OCI-LY7 (cell line): ENCODE measurements around the gene RAB24.

ENCODE experiments used
- CTCF ChIP-seq: fragments of 200-600 bp; sonication (generic); conservative IDR thresholded peaks from 2 replicates; pipeline ENCODE4 v1.5.1; 2014; ENCODE audit warnings: mild to moderate bottlenecking, antibody characterized with exemption, low read length, moderate library complexity, mixed read lengths
- EZH2phosphoT487 ChIP-seq: fragments of 200-600 bp; sonication (generic); IDR thresholded peaks from 2 replicates; pipeline ENCODE4 v1.6.1; 2018; ENCODE audit warnings: low read depth, borderline replicate concordance, mild to moderate bottlenecking, mixed run types, antibody characterized with exemption, low read length, moderate library complexity, mixed read lengths

DNA sequence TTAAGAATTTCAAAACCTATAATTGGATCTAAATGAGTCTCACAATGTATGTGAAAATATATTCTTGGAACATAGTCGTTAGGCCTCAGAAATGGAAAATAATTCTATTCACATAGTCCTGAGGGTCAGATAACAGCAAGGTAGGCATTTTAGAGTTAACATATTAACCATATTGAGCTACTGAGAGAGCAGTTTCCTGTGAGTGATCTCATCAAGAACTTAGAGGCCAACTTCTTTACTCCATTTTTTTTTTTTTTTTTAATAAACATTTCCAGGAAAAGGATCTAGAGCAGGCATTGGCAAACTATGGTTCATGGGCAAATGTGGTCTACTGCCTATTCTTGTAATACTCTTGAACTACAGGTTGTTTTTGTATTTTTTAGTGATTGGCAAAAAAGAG lies 26.6 kb downstream of the RAB24 start:
- TF ChIP-seq CTCF (no peak), EZH2phosphoT487 (no peak)
